ENCODE measurements around the gene AKIRIN2.
"Not testable (repeated sequence)": the region's sequence is repeated elsewhere in the genome, so short reads cannot be mapped to it uniquely, and the experiment has no call there.

AKIRIN2 gene

DNA sequence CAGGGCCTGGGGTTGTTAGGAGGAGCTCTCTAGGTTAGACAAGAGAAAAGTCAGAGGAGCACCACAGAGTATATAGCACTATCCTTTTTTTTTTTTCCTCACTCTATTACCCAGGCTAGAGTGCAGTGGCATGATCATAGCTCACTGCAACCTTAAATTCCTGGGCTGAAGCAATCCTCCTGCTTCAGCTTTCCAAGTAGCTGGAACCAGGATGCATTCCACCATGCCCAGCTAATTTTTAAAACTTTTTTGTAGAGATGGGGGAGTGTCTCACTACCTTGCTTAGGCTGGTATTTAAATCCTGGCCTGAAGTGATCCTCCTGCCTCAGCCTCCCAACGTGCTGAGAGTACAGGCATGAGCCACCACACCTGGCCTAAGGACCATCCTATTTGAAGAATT is 19.3 kb upstream of the AKIRIN2 start:
- no peak for DNase-seq
- intact Hi-C loops (cut with DNase I) = no loop called here

DNA sequence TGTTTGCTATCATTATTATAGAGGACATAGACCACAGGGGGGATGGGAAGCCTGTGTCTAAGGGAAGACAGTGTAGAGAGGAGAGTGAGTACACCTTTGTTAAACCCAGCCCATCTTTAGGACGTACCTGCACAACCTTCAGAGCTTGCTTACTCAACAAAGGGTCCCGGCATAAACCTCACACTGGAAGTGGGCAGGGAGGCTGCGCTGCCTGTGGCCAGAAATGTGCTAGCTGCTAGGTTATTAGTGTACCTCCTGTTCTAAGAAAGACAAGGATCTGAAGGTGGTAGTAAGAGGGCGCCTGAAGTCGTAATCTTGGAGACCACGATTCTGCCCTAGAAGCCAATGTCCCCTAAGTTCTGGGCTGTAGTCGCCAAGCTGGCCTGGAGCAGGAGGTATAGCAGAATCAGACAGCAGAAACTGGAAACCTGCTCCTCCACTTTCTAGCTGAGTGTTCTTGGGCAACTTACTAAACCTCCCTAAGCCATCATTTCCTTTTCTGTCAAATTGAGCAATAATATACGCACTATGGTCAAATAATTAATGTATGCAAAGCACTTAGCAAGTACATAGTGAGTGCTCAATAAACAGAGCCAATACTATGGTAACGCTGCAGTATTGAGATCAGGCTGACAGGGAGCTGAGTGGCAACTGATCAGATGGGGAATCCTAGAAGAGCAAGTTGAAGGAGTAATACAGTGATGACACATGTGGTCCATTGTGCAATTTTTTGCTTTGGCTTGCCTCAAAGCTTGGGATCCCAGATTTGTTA is 16.8 kb upstream of the AKIRIN2 start:
- intact Hi-C loops (cut with DNase I) = no loop called here
- no peak for DNase-seq

DNA sequence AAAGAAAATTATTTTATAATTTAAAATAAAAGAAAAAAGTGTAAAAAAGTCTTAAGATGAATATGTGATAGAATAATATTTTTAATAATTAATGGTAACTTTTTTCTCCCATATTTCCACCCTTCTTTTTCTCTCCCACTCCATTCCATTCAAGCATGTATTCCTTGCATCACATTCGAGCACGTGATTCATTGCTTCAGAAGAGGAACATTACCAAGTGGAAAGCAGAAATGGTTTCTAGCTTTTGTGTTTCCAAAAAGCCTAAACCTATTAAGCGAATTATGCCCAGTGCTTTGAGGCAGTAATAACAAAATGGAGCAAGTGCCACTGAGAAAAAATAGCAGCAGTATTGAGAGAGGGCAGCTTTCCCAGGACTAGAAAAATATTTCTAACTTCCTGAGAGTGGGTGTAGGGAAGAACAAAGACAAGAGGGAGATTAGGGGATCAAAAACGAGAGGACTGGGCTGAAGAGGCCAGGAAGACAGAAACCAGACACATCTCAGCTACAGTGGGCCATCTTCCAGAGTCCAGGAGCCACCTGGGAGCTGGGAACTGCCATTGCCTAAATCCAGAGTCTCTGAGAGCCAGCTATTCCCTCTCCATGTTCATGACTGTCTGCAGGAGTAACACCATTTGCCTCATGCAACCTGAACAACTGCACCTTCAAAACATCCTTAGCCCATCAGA is 15.0 kb upstream of the AKIRIN2 start:
- intact Hi-C loops (cut with DNase I) = no loop called here
- DNase-seq = no peak

DNA sequence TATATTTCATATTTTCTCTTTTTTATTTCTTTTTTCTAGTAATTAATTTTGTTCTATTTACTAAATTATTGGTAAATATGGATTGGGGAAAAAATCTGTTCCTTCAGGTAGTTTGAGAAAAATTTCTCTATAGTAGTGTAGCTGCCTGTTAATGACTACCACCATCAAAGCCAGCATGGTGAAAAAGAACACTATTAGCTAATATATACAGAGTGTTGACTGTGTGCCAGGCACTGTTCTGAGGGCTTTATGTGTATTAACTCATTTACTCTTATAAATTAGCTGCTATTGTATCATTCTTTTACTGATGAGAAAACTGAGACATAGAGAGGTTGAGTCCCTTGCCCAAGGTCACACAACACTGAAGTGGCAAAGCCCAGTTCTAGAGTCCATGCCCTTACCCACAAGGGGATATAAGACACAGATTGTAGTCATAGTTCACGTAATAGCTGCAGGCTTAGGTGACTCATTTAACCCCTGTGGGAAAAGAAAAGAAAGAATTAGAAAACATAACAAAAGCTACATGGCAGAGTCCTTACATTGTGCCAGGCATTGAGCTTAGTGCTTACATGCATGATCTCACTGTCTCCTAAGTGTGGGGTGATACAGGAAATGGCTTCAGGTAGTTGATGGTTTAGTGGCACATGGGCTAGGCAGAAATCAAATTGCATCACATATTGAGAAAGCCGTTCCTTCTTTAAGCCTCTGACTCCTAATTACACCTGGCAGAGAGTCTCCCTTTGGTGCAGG is 12.2 kb upstream of the AKIRIN2 start:
- no peak for DNase-seq
- intact Hi-C loops (cut with DNase I) = no loop called here

DNA sequence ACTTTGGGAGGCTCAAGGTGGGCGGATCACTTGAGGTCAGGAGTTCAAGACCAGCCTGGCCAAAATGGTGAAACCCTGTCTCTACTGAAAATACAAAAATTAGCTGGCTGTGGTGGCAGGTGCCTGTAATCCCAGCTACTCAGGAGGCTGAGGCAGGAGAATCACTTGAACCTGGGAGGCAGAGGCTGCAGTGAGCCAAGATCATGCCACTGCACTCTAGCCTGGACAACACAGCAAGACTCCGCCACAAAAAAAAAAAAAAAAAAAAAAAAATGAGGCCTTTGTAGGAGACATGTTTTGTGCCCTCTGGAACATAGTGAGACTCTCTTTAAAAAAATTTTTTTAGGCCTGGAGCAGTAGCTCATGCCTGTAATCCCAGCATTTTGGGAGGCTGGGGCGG is 10.7 kb upstream of the AKIRIN2 start:
- DNase-seq = peak in 1 of 10 donors; percentile 2
- intact Hi-C loops (cut with DNase I) = not testable (repeated sequence)

DNA sequence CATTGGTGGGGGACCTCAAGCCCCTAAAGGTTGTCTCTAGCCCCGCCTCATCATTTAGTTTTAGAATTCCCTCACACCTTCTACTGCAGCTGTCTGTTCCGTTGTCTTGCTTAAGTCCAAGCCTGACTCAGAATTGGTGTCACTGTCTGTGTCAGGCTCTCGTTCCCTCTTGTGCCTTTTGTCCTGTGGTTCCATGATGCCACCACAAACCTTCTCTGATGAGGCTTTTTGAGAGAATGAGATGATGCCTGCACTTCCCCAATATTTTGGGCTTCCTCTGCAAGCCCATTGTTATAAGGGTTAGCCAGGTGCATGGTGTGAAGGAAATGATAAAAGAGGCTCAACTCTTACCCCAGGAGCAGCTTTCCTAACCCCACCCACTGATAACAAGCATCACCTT is 8.1 kb upstream of the AKIRIN2 start:
- intact Hi-C loops (cut with DNase I) = no loop called here
- DNase-seq = no peak

DNA sequence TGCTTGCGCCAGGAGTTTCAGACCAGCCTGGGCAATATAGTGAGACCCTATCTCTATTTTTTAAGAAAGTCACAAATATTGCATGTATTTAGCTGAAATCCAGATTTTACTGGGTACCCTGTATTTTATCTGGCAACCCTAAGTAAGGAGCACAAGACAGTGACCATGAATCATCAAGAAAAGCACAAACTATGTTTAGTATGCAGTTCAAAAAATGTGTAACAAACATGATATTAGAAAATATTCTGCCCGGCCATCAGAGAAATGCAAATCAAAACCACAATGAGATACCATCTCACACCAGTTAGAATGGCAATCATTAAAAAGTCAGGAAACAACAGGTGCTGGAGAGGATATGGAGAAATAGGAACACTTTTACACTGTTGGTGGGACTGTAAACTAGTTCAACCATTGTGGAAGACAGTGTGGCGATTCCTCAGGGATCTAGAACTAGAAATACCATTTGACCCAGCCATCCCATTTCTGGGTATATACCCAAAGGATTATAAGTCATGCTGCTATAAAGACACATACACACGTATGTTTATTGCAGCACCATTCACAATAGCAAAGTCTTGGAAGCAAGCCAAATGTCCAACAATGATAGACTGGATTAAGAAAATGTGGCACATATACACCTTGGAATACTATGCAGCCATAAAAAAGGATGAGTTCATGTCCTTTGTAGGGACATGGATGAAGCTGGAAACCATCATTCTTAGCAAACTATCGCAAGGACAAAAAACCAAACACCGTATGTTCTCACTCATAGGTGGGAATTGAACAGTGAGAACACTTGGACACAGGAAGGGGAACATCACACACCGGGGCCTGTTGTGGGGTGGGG is 6.8 kb upstream of the AKIRIN2 start:
- DNase-seq = not testable (repeated sequence)
- intact Hi-C loops (cut with DNase I) = loop anchor here (10.0 kb wide), 1 partner anchor 124 kb away; the partner anchor contains the start of gene RARS2

DNA sequence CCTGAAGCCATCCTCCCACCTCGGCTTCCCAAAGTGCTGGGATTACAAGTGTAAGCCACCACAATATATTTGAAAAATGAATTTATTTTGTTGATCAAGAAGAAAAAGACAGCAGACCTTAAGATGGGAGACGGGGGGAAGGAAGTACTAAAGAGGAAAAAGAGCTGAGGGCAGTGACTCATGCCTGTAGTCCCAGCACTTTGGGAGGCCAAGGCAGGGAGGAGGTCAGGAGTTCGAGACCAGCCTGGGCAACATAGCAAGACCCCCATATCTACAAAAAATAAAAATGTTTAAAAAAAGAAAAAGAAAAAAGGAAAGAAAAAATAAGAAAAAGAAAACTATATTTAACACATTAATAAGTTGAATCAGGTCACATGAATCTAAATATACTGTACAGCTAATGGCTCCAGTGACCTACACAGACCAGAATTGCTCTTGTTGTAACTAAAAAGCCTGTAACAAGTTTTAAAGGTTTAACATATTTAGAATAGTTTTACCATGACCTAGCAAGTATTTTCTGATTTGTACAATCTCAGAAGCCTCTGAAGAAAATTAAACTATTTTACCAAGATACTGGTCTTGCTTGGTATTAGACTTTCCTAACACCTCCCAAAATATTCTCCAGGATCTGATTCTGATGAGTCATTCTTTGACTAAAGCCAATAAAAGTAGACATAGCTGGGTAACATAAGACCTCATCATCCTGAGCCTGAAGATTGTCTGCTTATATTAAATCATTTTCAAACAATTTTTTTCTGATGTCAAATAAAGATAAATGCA is 4.3 kb upstream of the AKIRIN2 start:
- no peak for DNase-seq
- intact Hi-C loops (cut with DNase I) = loop anchor here (10.0 kb wide), 1 partner anchor 122 kb away; the partner anchor contains the start of gene RARS2

DNA sequence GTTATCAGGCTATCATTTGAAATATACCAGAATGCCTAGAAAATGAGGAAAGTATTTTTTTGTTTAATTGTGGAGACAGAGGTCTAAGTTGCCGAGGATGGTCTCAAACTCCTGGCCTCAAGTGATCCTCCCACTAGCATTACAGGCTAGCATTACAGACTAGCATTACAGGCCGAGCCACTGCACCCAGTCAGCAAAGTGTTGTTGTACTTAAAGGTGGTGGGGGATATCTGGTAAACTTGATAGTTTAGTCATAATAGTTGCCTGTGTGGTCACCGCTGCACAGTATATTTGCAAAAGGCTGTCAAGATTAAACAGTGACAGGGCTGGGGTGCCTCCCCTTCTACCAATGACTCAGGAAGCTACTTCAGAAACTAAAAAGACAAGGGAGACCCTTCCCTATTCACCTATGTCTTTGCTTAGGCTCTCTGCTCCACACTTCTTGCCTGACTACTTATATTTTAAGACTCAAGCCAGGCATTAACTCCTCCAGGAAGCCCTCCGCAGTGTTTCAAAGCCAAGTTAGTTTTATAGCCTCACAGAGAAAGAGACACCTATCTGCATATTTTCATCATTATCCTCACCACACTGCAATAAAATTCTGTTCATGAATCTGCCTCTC is 3.1 kb upstream of the AKIRIN2 start:
- DNase-seq = no peak
- intact Hi-C loops (cut with DNase I) = loop anchor here (10.0 kb wide), 1 partner anchor 120 kb away; the partner anchor contains the start of gene RARS2

DNA sequence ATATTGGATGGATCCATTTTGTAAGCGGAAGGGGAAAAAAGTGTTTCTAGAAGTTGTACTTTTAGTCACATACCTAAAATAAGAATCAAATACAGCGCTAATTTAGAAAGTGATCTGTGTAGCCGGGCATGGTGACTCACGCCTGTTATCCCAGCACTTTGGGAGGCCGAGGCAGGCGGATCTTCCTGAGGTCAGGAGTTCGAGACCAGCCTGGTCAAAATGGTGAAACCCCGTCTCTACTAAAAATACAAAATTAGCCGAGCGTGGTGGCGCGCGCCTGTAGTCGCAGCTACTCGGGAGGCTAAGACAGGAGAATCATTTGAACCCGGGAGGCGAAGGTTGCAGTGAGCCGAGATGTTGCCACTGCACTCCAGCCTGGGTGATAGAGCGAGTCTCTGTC is 1.0 kb upstream of the AKIRIN2 start:
- intact Hi-C loops (cut with DNase I) = loop anchor here (10.0 kb wide), 1 partner anchor 118 kb away; the partner anchor contains the start of gene RARS2
- not testable (repeated sequence) for DNase-seq

DNA sequence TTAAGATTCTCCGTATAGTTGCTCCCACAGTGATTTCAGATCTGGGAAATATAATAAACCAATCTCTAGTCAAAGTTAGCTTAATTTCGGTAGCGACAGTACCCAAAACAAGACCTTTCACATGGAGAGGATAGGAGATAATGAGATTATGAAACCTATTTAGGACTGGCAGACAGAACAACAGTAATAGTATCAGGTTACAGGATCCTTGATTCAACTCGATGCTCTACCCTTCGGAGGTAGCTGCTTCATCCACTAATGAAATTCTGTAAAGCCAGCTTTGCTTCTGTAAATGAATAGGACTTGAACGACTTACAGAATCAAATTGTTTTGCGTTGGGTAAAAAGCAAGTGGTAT is 534 bp upstream of the AKIRIN2 start:
- intact Hi-C loops (cut with DNase I) = loop anchor here (1.0 to 10.0 kb wide), 2 partner anchors 118 to 230 kb away; partner anchors contain the start of genes RARS2 and SLC35A1

DNA sequence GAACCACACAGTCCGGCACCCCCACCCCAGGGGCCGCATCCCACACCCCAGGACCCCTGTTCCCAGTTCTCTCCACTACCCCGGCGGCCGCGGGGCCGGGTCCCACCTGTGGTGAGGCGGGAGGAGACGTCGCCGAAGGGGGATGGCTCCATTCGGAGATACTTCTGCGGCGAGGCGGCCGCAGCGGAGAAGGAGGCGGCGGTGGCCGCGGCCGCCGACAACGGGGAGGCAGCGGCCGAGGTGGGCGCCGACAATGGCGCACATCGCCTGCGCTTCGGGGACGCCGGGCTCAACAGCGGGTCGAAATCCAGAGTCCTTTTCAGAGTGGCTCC is 723 bp downstream of the AKIRIN2 start:
- intact Hi-C loops (cut with DNase I) = loop anchor here (2.0 to 10.0 kb wide), 2 partner anchors 21 to 117 kb away; partner anchors contain the start of gene RARS2
- DNase-seq = peak in 4 of 10 donors; percentile 31 to 87 (median 72)

More for the DNA sequence above, 534 bp upstream of the AKIRIN2 start:
- DNase-seq = no peak

DNA sequence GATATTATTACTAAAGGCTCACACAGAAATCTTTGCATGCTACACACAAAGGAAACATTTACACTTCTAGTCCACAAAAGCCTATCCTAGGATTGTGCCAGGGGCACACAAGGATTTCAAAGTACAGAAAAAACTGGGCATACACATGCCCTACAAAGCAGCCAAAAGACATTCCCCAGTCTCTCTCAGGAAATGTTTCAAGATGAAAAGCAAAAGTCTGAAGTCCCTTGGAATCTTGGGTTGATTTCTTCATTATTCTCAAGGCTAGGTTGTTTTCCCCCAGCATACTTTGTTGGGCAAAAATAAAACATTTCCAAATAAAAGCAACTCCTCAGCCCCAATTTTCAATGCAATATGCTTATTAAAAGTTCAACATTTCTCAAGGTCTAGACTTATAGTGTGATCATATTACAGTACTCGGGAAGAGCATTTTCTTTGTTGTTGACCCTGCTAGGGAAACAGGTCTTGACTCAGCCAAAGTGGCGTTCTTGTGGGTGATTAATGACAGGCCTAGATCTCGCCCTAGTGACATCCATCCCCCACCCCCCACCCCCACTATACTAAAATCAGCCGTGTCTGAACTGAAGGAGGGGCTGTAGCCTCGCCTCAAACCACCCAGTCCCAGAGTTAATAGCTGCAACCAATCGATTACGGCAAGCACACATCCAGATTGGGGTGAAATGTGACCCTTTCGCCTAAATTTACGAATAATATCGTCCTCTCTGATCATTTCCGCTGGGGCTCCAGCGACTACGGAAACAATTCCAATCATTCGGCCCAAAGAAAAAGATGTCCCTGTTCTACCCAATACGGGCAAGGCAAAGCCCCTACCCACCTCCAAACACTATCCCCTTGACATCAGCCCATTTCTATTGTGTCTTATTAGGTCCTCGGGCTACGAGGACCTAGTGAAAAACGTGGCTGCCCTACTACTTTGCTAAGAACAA is 1.4 kb downstream of the AKIRIN2 start:
- no peak for DNase-seq
- intact Hi-C loops (cut with DNase I) = loop anchor here (2.0 to 10.0 kb wide), 2 partner anchors 22 to 116 kb away; partner anchors contain the start of gene RARS2

DNA sequence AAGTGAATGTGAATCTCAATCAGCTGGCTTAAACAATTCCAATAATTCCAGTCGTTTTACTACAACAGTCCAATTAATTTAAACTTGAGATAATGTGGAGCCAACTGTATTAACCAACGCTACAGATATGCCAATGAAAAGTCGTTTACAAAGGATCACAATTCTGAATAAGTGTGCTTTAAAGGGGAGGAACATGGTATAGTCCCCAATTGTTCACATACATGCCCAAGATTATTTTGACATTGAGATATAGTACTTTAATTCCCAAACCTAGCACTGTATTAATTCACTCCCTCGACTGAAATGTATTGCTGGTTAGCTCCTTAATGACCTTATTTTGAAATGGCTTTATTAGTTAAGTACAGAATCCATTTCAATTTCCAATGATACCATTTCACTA is 2.5 kb downstream of the AKIRIN2 start:
- intact Hi-C loops (cut with DNase I) = no loop called here
- no peak for DNase-seq

DNA sequence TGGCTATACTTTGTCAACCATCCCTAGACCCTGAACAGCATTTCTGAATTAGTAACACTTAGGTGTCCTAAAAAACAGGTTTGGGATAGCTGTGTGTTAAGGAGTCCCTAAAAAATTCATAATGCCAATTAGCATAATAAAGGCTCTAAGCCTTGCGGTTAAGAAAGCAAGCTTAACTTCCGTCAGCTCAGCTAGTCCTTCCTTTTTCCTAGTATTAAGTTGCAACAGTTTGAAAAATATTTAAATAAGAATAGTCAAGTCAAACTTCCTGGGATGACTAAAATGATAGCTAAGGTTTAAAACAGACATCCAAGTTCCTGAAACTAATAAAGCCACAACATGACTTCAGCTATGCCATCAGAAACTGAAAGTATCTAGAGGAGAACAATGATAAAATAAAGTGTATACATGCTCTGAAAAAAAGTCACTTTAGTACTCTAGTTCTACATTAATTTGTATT is 3.5 kb downstream of the AKIRIN2 start:
- intact Hi-C loops (cut with DNase I) = no loop called here
- no peak for DNase-seq

DNA sequence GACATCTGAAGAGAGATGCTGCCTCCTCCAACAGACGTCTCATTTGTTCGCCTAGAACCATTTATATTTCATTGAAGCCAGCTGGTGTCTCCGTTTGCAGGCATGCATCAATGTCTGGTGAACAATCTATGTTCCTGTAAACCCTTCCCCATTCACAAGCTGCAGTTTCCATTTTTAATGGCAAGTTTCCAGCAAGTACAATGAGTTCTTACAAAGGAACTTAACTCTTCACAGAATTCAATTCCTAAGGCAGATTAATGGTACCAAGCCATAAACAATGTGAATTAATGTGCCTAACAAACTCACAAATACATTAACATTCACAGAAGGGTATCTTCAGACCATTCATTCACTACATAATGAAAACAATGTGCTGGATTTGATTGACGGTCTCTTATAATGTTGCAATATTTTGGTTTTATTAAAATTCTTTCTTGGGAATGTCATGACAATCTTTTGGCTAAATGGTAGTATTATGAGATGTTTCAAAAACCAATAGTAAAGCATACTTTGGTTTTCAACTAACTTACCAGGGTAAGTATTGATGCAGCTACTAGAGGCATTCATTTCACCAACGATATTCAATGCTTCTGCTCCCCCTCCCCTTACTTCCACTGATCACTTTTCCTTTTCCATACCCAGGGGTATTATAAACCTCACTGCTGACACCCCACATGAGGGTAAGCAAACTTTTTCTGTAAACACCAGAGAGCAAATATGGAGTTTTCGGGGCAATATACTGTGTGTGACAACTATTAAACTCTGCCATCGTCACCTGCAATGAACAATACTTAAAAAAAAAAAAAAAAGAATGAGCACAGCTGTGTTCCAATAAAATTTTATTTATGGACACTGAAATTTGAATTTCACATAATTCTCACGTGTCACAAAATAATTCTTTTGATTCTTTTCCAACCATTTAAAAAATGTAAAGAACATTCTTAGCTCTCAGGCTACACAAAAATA is 4.2 kb downstream of the AKIRIN2 start:
- intact Hi-C loops (cut with DNase I) = no loop called here
- DNase-seq = no peak

All from posterior cingulate gyrus (tissue), 11 donors.